HFF-Myc (cell line): ENCODE results near the gene EPHB2.

ENCODE experiments used
- DNase-seq: peaks from one replicate; pipeline ENCODE4 v3.0.0-alpha.2; 2011; ENCODE audit warnings: low read depth; ENCODE audit errors: extremely low read depth
- H3K4me3 ChIP-seq: replicated peaks from 2 replicates; pipeline ENCODE4 v1.5.1; 2011; ENCODE audit warnings: low read depth, mild to moderate bottlenecking, control low read depth, low read length
- TF ChIP-seq, protein P1 (sequence below): IDR thresholded peaks from 2 replicates; pipeline ENCODE4 v1.5.1; 2012; ENCODE audit warnings: mild to moderate bottlenecking, low read depth, low read length, control low read depth; ENCODE audit errors: missing control alignments

Gene EPHB2

DNA sequence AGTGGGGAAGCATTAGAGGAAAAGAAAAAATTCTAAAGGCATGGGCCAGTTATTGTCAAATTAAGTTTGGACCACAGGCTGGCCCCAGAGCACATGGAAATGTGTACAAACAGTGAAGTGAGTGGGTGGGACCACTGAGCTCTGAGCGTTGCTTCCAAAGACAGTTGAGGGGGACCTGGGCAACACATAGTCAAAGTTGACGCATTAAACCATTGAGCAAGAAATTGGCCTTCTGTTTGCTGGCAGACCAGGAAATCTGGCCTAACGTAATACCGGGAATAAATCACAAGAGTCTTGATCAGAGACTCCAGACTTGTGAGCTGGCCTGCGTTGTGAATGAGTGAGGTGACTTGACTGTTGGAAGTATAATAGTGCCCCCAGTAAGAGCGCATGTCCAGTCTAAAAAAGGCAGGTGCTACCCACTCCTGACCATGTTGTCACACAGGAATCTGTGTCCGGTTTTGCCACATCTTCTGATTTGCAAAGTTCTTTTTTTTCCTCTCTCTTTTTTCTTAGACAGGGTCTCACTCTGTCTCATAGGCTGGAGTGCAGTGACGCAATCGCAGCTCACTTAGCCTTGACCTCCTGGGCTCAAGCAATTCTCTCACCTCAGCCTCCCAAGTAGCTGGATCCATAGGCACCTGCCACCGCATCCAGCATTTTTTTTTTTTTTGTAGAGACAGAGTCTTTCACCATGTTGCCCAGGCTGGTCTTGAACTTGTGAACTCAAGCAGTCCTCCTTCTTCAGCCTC, 10.7 kb downstream of the EPHB2 start:
- TF ChIP-seq, protein P1, sequence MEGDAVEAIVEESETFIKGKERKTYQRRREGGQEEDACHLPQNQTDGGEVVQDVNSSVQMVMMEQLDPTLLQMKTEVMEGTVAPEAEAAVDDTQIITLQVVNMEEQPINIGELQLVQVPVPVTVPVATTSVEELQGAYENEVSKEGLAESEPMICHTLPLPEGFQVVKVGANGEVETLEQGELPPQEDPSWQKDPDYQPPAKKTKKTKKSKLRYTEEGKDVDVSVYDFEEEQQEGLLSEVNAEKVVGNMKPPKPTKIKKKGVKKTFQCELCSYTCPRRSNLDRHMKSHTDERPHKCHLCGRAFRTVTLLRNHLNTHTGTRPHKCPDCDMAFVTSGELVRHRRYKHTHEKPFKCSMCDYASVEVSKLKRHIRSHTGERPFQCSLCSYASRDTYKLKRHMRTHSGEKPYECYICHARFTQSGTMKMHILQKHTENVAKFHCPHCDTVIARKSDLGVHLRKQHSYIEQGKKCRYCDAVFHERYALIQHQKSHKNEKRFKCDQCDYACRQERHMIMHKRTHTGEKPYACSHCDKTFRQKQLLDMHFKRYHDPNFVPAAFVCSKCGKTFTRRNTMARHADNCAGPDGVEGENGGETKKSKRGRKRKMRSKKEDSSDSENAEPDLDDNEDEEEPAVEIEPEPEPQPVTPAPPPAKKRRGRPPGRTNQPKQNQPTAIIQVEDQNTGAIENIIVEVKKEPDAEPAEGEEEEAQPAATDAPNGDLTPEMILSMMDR, result no peak
- no peak overlapping the region for H3K4me3 ChIP-seq
- no peak for DNase-seq

DNA sequence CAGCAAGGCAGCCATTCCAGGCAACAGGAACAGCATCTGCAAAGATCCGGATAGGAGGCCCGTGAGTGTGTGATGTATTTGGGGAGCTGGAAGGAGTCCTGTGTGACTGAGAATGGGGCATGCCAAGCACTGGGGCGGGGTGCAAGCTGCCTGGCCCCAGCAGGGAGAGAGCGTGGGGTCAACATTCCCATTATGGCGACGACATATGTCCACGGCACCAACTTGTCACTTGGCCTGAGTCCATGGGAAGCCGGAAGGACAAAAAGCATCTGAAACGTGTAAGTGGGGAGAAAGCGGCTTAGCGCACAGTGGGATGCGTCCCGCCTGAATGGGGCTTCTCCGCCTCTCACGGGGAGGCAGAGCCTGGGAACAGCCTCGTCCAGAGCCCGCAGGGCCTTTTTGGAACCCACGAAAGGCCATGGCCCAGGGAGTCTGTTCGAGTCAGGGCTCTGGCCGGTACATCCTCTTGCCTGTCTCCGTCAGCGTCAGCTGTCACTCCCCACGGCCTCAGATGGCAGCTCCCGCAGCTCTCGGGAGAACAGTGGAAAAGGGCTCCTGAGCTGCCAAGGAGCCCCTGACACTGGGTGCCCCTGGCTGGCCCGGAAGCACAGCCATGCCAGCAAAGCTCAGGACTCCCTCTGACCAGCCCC, 12.4 kb downstream of the EPHB2 start:
- no peak for DNase-seq
- no peak overlapping the region for H3K4me3 ChIP-seq
- TF ChIP-seq, protein P1, result no peak

DNA sequence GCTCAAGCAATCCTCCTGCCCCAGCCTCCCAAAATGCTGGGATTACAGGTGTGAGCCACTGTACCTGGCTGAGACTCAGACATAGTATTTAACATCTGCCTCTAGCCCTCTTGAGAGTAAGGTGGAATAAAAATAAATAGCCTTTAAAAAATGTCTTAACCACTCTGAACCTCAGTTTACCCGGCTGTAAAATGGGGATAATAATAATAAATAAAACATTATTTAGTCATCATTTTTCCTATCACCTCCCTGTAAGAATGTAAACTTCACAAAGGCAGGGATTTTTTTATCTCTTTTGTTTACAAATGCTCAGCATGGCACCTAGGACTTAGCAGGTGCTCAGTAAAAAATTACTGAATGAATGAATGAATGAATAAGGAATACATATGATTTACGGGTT, 17.2 kb downstream of the EPHB2 start:
- no peak for DNase-seq
- TF ChIP-seq, protein P1, result no peak
- no peak overlapping the region for H3K4me3 ChIP-seq

DNA sequence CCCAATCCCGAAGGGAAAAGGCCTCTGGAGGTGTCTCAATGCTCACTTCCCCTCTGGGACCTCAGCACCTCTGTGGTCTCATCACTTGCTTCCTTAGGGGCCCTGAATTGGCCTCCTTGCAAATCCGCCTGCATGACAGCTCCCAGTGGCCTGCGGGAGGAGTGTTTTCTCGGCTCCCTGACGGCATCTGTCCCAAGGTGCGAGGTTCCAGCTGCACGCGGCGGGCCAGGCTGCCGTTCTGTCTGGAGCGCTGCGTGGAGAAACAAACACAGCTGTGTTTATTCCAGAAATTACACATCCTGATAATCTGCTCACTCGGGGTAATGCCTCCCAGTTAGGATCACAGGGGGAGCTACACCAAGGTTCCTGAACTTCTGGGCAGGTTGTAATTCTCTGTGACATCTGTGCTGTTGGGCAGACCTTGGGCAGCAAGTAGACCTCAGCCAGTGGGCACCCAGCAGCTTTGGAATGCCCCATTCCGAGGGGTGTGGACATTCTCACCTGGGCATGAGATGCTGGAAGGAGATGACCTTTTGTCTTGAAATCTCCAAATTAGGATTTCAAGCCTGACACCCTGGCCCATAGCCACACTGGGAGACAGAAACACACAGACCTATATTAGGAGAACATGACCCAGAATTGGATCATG, 18.2 kb downstream of the EPHB2 start:
- no peak for DNase-seq

DNA sequence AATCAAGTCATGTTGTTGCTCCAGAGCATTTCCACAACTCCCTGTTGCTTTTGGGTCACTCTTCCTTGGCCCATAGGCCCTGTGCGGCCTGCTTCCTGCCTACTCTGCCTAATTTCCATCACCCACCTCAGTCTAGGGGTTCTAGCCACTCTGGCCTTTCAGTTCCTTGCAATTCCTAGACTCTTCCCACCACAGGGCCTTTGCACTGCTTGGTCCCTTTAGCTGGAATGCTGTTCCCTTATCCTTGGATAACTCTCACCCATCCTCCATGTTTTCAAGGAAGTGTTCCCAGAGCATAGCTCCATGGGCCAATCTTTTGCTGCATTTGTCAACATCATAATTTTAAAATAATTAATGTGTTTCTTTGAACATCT, 18.7 kb downstream of the EPHB2 start:
- no peak for DNase-seq
- H3K4me3 ChIP-seq, result no peak overlapping the region
- TF ChIP-seq, protein P1, result no peak

More for the DNA sequence above, 18.2 kb downstream of the EPHB2 start:
- H3K4me3 ChIP-seq, result no peak overlapping the region
- TF ChIP-seq, protein P1, result no peak

DNA sequence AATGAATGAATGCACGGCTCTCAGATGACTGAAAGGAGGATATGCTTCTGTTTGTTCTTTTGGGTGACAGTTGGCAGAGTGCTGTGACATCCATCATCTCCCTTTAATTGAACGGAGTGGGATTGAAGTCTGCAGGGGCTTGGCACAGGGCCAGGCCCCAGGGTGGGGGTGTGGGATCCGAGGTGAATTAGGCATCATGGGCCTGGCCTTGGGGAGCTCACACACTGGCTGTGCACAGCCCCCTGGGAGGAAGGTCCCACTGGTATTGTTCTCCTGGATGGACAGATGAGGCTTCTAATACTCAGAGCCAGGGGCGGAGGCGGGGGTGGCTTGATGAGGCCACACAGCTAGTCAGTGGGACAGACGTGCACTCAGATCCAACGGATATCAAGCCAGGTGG, 19.3 kb downstream of the EPHB2 start:
- no peak for DNase-seq
- TF ChIP-seq, protein P1, result no peak
- no peak overlapping the region for H3K4me3 ChIP-seq
